ELR (cell line): ENCODE data around the gene SLC22A4.

Experiments used
- DNase-seq: peaks from one replicate; pipeline ENCODE4 v3.0.0-alpha.2; 2015; ENCODE audit warnings: low read depth

Gene SLC22A4

GRCh38 chr5:132275367-132276220 is 18.6 kb upstream of the SLC22A4 start:
- no peak for DNase-seq

- no peak for DNase-seq
These were observed 16.9 kb upstream of the SLC22A4 start for GRCh38 chr5:132277256-132277655.

- no peak for DNase-seq
These were observed 16.0 kb upstream of the SLC22A4 start for GRCh38 chr5:132277971-132278853.

GRCh38 chr5:132279801-132280200 is 14.4 kb upstream of the SLC22A4 start:
- no peak for DNase-seq

- no peak for DNase-seq
These were observed 13.6 kb upstream of the SLC22A4 start for GRCh38 chr5:132280371-132281240.

- DNase-seq: no peak
These were observed 12.2 kb upstream of the SLC22A4 start for GRCh38 chr5:132281856-132282614.

- DNase-seq: peak; percentile 79
These were observed 10.7 kb upstream of the SLC22A4 start for GRCh38 chr5:132283423-132284043.

- no peak for DNase-seq
These were observed 5.1 kb upstream of the SLC22A4 start for GRCh38 chr5:132289097-132289496.

GRCh38 chr5:132291026-132291425 is 3.2 kb upstream of the SLC22A4 start:
- no peak for DNase-seq

- DNase-seq: peak; percentile 92
These were observed 865 bp upstream of the SLC22A4 start for GRCh38 chr5:132293066-132293991.

- DNase-seq: peak; percentile 97
These were observed 722 bp downstream of the SLC22A4 start for GRCh38 chr5:132294728-132295504.

- peak; percentile 40 for DNase-seq
These were observed 1.6 kb downstream of the SLC22A4 start for GRCh38 chr5:132295505-132296411.

GRCh38 chr5:132296412-132297016 is 2.3 kb downstream of the SLC22A4 start:
- no peak for DNase-seq

- no peak for DNase-seq
These were observed 3.2 kb downstream of the SLC22A4 start for GRCh38 chr5:132297211-132297940.

GRCh38 chr5:132298298-132299212 is 4.4 kb downstream of the SLC22A4 start:
- DNase-seq: no peak

- DNase-seq: no peak
These were observed 5.7 kb downstream of the SLC22A4 start for GRCh38 chr5:132299917-132300316.
